ENCODE results near the gene KANTR. TPM values are rescaled to one million over a fixed set of nuclear protein-coding genes. Genes with fewer than 3 reads are reported as not detected.

KANTR gene, protein sequence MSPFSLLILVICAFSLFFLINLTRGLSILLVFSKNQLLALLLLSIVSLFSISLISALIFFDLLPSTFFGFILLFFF
- total RNA-seq (2014; rRNA removed; shearing (Covaris generic)) = 2.1 and 5.1 TPM in 2 replicates

DNA sequence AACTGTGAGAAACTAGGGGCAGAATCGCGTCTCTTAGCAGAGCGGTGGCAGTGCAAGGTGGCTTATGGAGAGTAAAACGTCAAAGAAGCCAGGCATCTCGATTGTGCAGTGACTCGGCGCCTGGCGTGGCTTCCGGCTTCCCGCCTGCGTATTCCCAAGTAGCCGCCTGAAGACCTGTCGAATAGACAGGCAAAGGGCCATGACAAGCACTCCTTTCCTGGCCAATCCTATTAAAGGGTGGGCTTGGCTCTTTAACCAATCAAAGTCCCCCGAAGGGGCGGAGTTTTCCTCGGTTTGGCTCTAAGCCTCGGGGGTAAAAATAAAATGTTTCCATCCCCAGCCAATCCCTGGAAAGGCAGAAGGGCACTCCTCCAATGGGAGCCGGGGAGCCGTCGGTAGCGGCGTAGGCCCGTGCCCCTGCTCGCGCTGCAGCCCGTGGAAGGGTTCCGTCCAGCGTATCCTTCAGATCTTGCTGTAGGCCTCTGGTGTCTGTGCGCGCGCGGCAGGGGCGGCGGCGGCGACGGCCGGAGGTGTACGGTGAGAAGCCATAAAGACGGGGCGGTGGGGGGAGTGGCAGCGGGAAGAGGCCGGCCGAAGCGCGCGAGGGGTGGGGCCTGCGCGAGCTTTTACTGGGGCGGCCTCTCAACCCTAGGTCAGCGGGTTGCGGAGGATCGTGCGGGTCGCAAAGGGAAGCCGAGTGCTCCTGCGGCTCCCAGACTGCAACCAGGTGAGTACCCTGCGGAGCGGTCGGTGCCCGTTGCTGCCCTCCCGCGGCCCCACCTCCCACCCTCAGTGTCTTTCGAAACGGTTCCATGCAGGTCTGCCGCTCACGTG, at the start of gene KANTR:
TSS of gene KANTR (plus strand) at position 395 of the 834 bp plus-strand sequence. CDS start 30,131 bp downstream, outside the sequence.
- Histone ChIP-seq H3K4me3 (peak within 1 kb of the TSS; percentile 59), H3K4me1 (replicated peaks) (0 out of 2 replicates have a peak, but pooled peaks cover 3% of the 10 kb centered on the region), H3K27me3 (replicated peaks) (no peaks in the 10 kb centered on the region), H3K27ac (peak within 1 kb of the TSS; percentile 66), H3K9me3 (replicated peaks) (no peaks in the 10 kb centered on the region), H3K36me3 (no peaks in the 10 kb centered on the region)
- DNase-seq (ENCODE audit: low read depth in 1 of 2, low spot score in 2 of 2) = peak; percentile 88 to 91

DNA sequence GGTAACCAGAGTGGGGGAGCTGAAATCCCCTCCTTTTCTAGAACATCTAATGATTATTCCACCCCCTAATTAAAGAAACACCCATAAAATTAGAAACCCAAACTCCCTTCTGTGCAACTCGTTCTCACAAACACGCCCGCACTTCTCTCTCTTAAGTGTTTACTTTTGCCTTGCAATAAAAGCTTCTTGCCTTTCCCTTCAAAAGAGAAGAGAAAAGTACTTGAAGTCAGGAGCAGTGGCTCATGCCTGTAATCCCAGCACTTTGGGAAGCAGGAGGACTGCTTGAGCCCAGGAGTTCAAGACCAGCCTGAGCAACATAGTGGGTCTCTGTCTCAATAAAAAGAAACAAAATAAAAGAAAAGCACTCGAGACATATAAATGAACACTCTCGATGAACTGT, 48.9 kb upstream of the KANTR start:
- peaks cover 5% of the 10 kb centered on the region for H3K4me1 ChIP-seq (replicated peaks)
- 0 out of 2 replicates have a peak, but pooled peaks cover 7% of the 10 kb centered on the region for H3K27me3 ChIP-seq (replicated peaks)
- no peaks in the 10 kb centered on the region for H3K9me3 ChIP-seq (replicated peaks)
- H3K27ac ChIP-seq = no peak overlapping the region
- no peak overlapping the region for H3K4me3 ChIP-seq
- H3K36me3 ChIP-seq = no peaks in the 10 kb centered on the region
- no peak for DNase-seq (ENCODE audit: low read depth in 1 of 2, low spot score in 2 of 2)

- Histone ChIP-seq H3K36me3 (no peaks in the 10 kb centered on the region), H3K27me3 (replicated peaks) (no peaks in the 10 kb centered on the region), H3K9me3 (replicated peaks) (no peaks in the 10 kb centered on the region), H3K4me1 (replicated peaks) (peaks cover 5% of the 10 kb centered on the region), H3K27ac (no peak overlapping the region), H3K4me3 (no peak overlapping the region)
- DNase-seq (ENCODE audit: low read depth in 1 of 2, low spot score in 2 of 2) = no peak
Observed at GRCh38 chrX:53047228-53047627, 46.7 kb upstream of the KANTR start.

DNA sequence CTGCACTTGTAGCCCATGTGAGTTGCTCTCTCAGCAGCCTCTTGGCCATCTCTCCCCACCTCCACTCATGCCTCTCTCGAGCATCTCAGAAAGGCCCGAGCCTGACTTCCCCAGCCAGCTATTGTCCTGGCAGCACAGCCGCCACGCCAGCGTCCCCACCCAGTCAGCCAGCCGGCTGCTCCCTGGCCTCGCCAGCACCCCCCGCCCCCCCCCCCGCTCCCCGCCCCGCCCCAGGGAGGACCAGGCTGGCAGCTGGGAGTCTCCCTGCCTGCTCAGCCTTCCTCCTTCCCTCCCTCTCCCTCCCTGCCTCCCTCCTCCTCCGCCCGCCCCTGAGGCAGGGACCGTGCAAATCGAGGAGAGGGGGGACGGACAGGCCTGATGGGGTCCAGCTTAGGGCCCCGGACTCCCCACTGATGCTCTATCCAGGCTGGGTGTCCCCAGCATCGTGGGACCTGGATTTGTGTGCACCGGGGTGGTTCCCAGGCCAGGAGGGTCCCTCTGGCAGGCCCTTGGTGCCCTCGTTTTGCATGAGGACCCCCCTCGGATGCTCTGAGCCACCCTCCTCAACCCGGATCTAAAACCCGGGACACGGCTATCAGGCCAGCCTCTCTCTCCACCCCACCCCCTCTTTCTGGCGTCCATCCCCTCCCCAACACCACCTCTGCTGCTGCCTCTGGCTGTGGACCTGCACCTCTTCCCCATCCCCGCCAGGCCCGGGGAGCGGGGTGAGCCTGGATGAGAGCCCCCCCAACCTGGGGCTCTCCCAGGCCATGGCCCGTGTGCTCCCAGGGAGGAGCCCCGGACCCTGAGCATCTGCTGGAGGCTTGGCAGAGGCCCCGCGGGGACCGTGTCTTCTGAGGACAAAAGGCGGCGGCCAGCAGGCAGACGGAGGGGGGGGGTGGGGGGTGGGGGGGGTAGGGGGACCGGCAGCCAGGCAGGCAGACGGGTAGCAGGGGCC, 45.5 kb upstream of the KANTR start, which contains the start of gene GPR173:
TSS of gene GPR173 (plus strand) at position 621 of the 958 bp plus-strand sequence. CDS start 27,833 bp downstream, outside the sequence.
- Histone ChIP-seq H3K27ac (no peak within 1 kb of the TSS), H3K4me1 (replicated peaks) (peaks cover 5% of the 10 kb centered on the region), H3K9me3 (replicated peaks) (no peaks in the 10 kb centered on the region), H3K36me3 (no peaks in the 10 kb centered on the region), H3K4me3 (peak within 1 kb of the TSS; percentile 40), H3K27me3 (replicated peaks) (no peaks in the 10 kb centered on the region)
- peak; percentile 42 to 52 for DNase-seq (ENCODE audit: low read depth in 1 of 2, low spot score in 2 of 2)

DNA sequence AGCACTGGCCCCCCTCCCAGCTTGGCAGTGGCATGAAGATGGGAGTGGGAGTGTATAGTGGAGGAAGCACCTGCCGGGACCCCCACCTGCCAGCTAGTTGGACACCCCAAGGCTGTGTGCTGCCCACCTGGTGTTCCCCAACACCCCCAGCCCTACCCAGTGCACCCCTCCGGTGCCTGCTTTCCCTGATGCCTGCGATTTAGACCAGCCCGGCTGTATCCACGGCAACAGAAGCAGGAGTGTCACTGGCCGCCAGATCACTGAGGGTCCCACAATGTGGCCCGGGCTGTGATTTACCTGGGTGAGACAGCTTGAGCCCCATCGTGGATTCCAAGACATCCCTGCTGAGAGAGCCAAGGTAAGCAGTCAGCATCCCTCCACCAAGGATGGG, 44.8 kb upstream of the KANTR start:
- no peak for DNase-seq (ENCODE audit: low read depth in 1 of 2, low spot score in 2 of 2)
- H3K27ac ChIP-seq = no peak overlapping the region

GRCh38 chrX:53050841-53051240, 43.1 kb upstream of the KANTR start:
- no peaks in the 10 kb centered on the region for H3K36me3 ChIP-seq
- H3K4me3 ChIP-seq = no peak overlapping the region
- DNase-seq (ENCODE audit: low read depth in 1 of 2, low spot score in 2 of 2) = no peak
- no peaks in the 10 kb centered on the region for H3K9me3 ChIP-seq (replicated peaks)
- H3K27ac ChIP-seq = no peak overlapping the region
- peaks cover 5% of the 10 kb centered on the region for H3K4me1 ChIP-seq (replicated peaks)
- H3K27me3 ChIP-seq (replicated peaks) = no peaks in the 10 kb centered on the region

More for the DNA sequence above, 44.8 kb upstream of the KANTR start:
- no peaks in the 10 kb centered on the region for H3K36me3 ChIP-seq
- peak overlapping the region; percentile 40 for H3K4me3 ChIP-seq
- no peaks in the 10 kb centered on the region for H3K9me3 ChIP-seq (replicated peaks)
- no peaks in the 10 kb centered on the region for H3K27me3 ChIP-seq (replicated peaks)
- peaks cover 5% of the 10 kb centered on the region for H3K4me1 ChIP-seq (replicated peaks)

- DNase-seq (ENCODE audit: low read depth in 1 of 2, low spot score in 2 of 2) = no peak
- Histone ChIP-seq H3K4me3 (no peak overlapping the region), H3K4me1 (replicated peaks) (no peaks in the 10 kb centered on the region), H3K27me3 (replicated peaks) (no peaks in the 10 kb centered on the region), H3K9me3 (replicated peaks) (no peaks in the 10 kb centered on the region), H3K36me3 (no peaks in the 10 kb centered on the region), H3K27ac (no peak overlapping the region)
Observed at GRCh38 chrX:53055244-53055849, 38.6 kb upstream of the KANTR start.

DNA sequence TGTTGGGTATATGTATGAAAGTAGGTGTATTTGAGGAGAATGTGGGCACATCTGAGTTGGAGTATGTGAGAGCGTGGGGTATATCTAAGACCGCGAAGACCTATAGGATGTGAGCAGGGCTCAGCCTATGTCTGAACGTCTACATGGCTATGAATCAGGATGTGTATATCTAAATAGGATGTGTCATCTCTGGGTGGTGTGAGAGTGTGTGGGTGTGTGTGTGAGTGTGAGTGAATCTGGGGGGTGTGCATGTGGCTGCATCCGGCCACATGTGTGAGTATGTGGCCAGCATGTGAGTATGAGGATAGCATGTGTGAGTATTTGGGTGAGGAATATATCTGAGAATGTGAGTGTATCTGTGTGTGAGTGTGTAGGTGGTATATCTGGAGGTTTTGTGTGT, 37.6 kb upstream of the KANTR start:
- Histone ChIP-seq H3K27me3 (replicated peaks) (no peaks in the 10 kb centered on the region), H3K4me3 (no peak overlapping the region), H3K9me3 (replicated peaks) (no peaks in the 10 kb centered on the region), H3K36me3 (no peaks in the 10 kb centered on the region), H3K4me1 (replicated peaks) (no peaks in the 10 kb centered on the region), H3K27ac (no peak overlapping the region)
- no peak for DNase-seq (ENCODE audit: low read depth in 1 of 2, low spot score in 2 of 2)

DNA sequence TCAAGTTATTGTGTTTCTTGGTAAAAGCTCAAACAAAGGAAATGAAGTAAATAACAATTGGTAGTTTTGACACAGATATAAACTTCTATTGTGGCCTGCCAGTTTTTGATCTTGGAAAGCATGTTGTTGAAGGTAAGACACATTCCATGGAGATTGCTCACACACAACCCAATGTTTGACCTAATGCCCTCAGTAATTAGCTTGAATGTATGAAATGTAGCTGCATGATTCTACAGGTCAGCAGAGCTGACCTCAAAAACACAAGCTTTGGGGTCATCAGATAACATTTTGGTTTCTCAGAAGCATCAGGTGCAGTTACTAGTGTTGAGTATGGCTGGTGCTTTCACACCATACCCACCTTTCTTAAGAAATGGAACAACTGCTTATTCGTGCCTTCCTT, 28.8 kb upstream of the KANTR start:
- H3K9me3 ChIP-seq (replicated peaks) = no peaks in the 10 kb centered on the region
- no peak for DNase-seq (ENCODE audit: low read depth in 1 of 2, low spot score in 2 of 2)
- no peaks in the 10 kb centered on the region for H3K27me3 ChIP-seq (replicated peaks)

GRCh38 chrX:53071064-53071463, 22.9 kb upstream of the KANTR start:
- DNase-seq (ENCODE audit: low read depth in 1 of 2, low spot score in 2 of 2) = no peak
- Histone ChIP-seq H3K27ac (no peak overlapping the region), H3K4me1 (replicated peaks) (0 out of 2 replicates have a peak, but pooled peaks cover 3% of the 10 kb centered on the region), H3K9me3 (replicated peaks) (no peaks in the 10 kb centered on the region), H3K4me3 (no peak overlapping the region), H3K27me3 (replicated peaks) (no peaks in the 10 kb centered on the region), H3K36me3 (no peaks in the 10 kb centered on the region)

More for the DNA sequence above, 28.8 kb upstream of the KANTR start:
- Histone ChIP-seq H3K36me3 (no peaks in the 10 kb centered on the region), H3K4me1 (replicated peaks) (no peaks in the 10 kb centered on the region), H3K27ac (no peak overlapping the region), H3K4me3 (no peak overlapping the region)

GRCh38 chrX:53071604-53072417, 22.1 kb upstream of the KANTR start:
- no peaks in the 10 kb centered on the region for H3K36me3 ChIP-seq
- H3K9me3 ChIP-seq (replicated peaks) = no peaks in the 10 kb centered on the region
- 0 out of 2 replicates have a peak, but pooled peaks cover 3% of the 10 kb centered on the region for H3K4me1 ChIP-seq (replicated peaks)
- H3K27me3 ChIP-seq (replicated peaks) = no peaks in the 10 kb centered on the region
- DNase-seq (ENCODE audit: low read depth in 1 of 2, low spot score in 2 of 2) = peak in 1 of 2 experiments; percentile 44
- H3K27ac ChIP-seq = no peak overlapping the region
- no peak overlapping the region for H3K4me3 ChIP-seq

- Histone ChIP-seq H3K27ac (no peak overlapping the region), H3K36me3 (no peaks in the 10 kb centered on the region), H3K4me1 (replicated peaks) (0 out of 2 replicates have a peak, but pooled peaks cover 3% of the 10 kb centered on the region), H3K9me3 (replicated peaks) (no peaks in the 10 kb centered on the region), H3K27me3 (replicated peaks) (no peaks in the 10 kb centered on the region), H3K4me3 (no peak overlapping the region)
- no peak for DNase-seq (ENCODE audit: low read depth in 1 of 2, low spot score in 2 of 2)
Observed at GRCh38 chrX:53072418-53073114, 21.4 kb upstream of the KANTR start.
